ENCODE results near the gene CFAP74.
"Not testable (repeated sequence)": the region's sequence is repeated elsewhere in the genome, so short reads cannot be mapped to it uniquely, and the experiment has no call there.

The CFAP74 gene

DNA sequence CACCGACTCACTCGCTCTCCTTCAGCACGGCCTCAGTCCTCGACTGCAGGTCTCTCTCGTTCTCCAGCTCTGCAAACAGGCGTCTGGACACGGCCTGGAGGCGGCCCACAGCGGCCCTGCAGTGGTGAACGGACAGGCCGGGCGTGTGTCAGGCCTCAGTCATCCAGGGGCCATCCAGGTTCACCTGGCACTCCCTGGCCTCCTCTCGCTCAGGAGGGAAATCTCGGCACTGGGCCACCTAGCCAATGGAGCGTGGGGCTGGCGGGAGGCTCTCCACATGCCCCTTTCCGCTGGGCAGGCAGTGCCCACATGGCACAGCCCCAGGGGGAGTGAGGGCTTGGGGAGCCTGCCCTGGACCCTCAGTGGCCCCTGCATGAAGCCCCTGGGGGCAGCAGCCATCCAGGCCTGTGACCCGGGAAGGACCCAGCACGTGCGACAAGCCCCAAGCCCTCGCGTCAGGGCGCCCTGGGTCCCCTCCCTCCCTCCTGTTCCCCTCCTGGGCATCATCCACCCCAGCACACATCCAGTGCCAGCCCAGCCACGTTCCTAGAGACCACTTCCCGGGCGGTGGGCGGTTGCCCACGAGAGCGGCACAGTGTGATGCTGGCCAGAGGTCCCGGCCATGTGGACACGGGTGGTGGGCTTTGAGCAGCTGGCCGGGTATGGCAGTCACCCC is 18.1 kb downstream of the CFAP74 start:
- no peak for DNase-seq (ENCODE audit: low read depth)
- H3K4me3 ChIP-seq (ENCODE audit: low read length), result no peak overlapping the region
- TF ChIP-seq, protein P1, sequence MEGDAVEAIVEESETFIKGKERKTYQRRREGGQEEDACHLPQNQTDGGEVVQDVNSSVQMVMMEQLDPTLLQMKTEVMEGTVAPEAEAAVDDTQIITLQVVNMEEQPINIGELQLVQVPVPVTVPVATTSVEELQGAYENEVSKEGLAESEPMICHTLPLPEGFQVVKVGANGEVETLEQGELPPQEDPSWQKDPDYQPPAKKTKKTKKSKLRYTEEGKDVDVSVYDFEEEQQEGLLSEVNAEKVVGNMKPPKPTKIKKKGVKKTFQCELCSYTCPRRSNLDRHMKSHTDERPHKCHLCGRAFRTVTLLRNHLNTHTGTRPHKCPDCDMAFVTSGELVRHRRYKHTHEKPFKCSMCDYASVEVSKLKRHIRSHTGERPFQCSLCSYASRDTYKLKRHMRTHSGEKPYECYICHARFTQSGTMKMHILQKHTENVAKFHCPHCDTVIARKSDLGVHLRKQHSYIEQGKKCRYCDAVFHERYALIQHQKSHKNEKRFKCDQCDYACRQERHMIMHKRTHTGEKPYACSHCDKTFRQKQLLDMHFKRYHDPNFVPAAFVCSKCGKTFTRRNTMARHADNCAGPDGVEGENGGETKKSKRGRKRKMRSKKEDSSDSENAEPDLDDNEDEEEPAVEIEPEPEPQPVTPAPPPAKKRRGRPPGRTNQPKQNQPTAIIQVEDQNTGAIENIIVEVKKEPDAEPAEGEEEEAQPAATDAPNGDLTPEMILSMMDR (conservative IDR thresholded peaks at IDR 0.05; ENCODE audit: low read depth, low read length), result no peak

DNA sequence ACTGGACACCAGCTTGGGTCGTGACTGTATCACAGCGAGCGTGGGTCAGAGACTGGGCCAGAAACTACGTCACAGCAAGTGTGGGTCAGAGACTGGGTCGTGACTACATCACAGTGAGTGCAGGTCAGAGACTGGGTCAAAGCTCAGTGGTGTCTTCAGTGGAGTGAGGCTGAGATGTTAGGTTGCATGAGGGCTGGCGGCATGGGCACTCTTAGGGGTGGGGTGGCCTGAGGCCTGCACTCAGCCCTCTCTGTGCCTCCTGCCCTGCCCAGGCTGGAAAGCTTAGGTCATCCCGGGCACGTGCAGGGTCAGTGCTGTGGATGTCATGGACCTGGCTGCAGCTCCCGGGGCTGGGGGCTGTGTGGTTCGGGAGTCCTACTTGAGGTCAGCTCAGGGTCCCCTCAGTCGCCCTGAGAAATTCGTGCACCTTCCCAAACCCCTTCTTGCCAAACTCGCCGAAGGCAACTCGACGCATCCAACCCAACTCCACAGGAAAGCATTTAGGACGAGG is 19.0 kb downstream of the CFAP74 start:
- no peak overlapping the region for H3K4me3 ChIP-seq (ENCODE audit: low read length)
- no peak for DNase-seq (ENCODE audit: low read depth)
- TF ChIP-seq, protein P1 (conservative IDR thresholded peaks at IDR 0.05; ENCODE audit: low read depth, low read length), result no peak

- no peak for DNase-seq (ENCODE audit: low read depth)
- TF ChIP-seq, protein P1 (conservative IDR thresholded peaks at IDR 0.05; ENCODE audit: low read depth, low read length), result no peak
- H3K4me3 ChIP-seq (ENCODE audit: low read length), result no peak overlapping the region
These were observed 21.0 kb downstream of the CFAP74 start for GRCh38 chr1:1982379-1983232.

- not testable (repeated sequence) for DNase-seq (ENCODE audit: low read depth); H3K4me3 ChIP-seq (ENCODE audit: low read length)
These were observed 21.8 kb downstream of the CFAP74 start for GRCh38 chr1:1981631-1982327.

DNA sequence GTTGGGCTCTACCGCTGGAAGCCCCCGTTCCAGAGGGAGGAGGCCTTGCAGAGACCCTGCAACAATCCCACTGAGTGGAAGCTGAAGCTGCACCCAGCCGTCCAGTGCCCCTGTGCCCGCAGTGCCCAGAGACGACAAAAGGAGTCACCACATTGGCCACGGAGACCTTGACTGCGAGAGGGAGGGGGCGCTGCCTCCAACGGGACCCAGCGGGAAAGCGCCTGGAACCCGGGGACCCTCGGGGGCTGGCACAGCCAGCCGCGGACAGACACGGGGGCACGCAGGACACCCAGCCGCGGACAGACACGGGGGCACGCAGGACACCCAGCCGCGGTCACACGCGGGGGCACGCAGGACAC is 22.5 kb downstream of the CFAP74 start:
- no peak overlapping the region for H3K4me3 ChIP-seq (ENCODE audit: low read length)
- TF ChIP-seq, protein P1 (conservative IDR thresholded peaks at IDR 0.05; ENCODE audit: low read depth, low read length), result no peak
- no peak for DNase-seq (ENCODE audit: low read depth)

DNA sequence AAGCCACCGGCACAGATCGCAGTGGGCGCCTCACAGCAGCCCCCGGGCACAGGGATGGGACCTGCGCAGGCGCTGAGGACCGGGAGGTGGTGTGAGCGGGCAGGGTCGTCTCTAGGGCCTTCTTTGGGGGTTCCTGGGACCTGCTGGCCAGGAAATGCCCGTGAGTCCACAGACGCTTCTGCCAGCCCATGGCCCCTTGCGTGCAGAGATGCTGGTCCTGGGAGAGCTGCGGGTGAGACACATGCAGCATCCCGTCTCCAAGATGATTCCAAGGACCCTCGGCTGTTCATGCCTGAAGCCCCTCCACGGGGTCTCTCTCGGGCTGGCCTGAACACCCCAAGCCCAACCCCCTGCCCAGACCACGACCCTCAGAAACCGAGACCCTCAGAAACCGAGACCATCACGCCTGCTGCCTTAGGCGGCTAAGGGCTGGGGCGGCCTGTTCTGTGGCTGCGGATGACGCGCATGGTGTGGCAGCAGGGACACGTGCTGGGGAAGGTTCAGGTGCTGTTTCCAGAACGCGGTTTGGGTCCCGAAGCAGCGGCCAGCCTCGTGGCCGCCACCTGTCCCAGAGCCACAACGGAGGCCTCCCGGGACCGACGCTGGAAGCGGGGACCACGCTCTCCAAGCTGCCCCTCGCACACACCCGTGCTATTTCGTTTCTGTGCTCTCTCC is 23.0 kb downstream of the CFAP74 start:
- TF ChIP-seq, protein P1 (conservative IDR thresholded peaks at IDR 0.05; ENCODE audit: low read depth, low read length), result no peak
- H3K4me3 ChIP-seq (ENCODE audit: low read length), result no peak overlapping the region
- DNase-seq (ENCODE audit: low read depth), result no peak

All from retinal pigment epithelial cell (primary cell).